ENCODE data around the gene SH3GL2.

The SH3GL2 gene

DNA sequence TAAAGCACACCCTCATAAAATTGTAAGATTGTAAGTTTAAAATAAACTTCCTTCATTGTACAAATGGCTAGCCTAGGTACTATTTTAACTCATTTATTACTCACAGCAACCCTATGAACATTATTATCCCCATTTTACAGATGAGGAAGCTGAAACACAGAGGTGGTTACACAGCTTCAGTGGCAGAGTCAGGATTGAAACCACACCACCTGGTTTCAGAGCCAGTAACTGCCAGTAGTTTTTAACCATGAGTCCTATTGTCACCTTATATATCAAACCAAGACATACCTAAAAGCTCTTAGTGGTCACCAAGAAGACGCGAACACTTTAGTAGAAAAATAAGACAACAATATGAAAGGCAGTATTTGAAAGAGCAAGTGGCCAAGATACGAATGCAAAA, 16.1 kb downstream of the SH3GL2 start:
- Histone ChIP-seq H3K36me3 (ENCODE audit: control insufficient read depth, insufficient read depth, low read length) (no peaks in the 10 kb centered on the region), H3K4me3 (replicated peaks; ENCODE audit: low read depth, low read length) (no peak overlapping the region), H3K27me3 (replicated peaks; ENCODE audit: control insufficient read depth, insufficient read depth, low read length) (no peaks in the 10 kb centered on the region)
- TF ChIP-seq, protein P1, sequence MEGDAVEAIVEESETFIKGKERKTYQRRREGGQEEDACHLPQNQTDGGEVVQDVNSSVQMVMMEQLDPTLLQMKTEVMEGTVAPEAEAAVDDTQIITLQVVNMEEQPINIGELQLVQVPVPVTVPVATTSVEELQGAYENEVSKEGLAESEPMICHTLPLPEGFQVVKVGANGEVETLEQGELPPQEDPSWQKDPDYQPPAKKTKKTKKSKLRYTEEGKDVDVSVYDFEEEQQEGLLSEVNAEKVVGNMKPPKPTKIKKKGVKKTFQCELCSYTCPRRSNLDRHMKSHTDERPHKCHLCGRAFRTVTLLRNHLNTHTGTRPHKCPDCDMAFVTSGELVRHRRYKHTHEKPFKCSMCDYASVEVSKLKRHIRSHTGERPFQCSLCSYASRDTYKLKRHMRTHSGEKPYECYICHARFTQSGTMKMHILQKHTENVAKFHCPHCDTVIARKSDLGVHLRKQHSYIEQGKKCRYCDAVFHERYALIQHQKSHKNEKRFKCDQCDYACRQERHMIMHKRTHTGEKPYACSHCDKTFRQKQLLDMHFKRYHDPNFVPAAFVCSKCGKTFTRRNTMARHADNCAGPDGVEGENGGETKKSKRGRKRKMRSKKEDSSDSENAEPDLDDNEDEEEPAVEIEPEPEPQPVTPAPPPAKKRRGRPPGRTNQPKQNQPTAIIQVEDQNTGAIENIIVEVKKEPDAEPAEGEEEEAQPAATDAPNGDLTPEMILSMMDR (IDR thresholded peaks at IDR 0.05; ENCODE audit: insufficient read depth, low read length, poor library complexity, severe bottlenecking): no peak
- no peak for DNase-seq (ENCODE audit: extremely low read depth, insufficient read length)

DNA sequence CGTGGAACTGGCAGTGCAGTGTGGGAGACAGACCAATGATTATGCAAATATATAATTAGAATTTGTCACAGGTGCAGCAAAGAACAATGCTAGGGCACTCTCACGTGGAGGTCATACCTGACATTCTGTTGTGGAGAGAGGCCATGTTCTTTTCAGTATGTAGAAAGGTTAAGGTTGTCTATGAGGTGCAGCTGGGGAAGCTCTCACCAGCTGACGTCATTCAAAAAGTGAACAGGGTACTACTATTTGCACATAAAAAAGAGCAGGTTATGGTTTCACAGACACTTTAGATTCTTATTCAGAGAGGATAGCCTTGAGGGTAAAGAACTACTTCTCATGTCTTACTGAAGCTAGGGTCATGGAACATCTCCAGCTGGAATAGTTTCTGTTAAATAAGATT, 19.1 kb downstream of the SH3GL2 start:
- TF ChIP-seq, protein P1 (IDR thresholded peaks at IDR 0.05; ENCODE audit: insufficient read depth, low read length, poor library complexity, severe bottlenecking): no peak
- H3K36me3 ChIP-seq (ENCODE audit: control insufficient read depth, insufficient read depth, low read length): no peaks in the 10 kb centered on the region
- no peak for DNase-seq (ENCODE audit: extremely low read depth, insufficient read length)
- H3K27me3 ChIP-seq (replicated peaks; ENCODE audit: control insufficient read depth, insufficient read depth, low read length): no peaks in the 10 kb centered on the region
- H3K4me3 ChIP-seq (replicated peaks; ENCODE audit: low read depth, low read length): no peak overlapping the region

DNA sequence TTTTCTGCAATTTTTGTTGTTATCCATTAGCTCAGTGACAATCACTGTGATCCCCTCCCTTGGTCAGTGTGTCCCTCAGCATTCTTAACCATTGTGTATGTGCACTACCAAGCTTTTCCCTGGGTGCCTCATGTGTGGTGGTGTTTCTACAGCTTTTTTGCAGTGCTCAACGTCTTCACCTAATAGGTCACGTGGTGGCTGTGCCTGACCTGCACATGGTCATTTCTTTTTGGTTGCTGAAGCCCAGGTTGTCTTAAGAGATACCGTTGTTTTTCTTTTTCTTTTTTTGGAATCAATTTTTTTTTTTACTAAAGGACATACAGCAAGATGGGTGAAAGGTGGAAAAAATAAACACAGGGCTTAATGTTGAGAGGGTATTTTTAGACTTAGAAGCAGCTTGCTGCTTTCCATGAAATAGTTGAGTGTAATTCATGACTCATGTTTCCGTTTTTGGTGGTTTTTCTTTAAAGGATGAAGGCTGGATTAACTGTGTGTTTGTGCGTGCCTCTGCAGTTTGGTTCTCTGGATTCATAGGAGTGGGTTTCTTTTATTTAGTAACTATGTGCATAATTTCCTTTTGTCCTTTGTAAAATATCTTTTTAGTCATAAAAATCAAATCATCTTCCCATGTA, 22.2 kb downstream of the SH3GL2 start:
- Histone ChIP-seq H3K36me3 (ENCODE audit: control insufficient read depth, insufficient read depth, low read length) (no peaks in the 10 kb centered on the region), H3K27me3 (replicated peaks; ENCODE audit: control insufficient read depth, insufficient read depth, low read length) (no peaks in the 10 kb centered on the region), H3K4me3 (replicated peaks; ENCODE audit: low read depth, low read length) (no peak overlapping the region)
- no peak for DNase-seq (ENCODE audit: extremely low read depth, insufficient read length)
- TF ChIP-seq, protein P1 (IDR thresholded peaks at IDR 0.05; ENCODE audit: insufficient read depth, low read length, poor library complexity, severe bottlenecking): no peak

DNA sequence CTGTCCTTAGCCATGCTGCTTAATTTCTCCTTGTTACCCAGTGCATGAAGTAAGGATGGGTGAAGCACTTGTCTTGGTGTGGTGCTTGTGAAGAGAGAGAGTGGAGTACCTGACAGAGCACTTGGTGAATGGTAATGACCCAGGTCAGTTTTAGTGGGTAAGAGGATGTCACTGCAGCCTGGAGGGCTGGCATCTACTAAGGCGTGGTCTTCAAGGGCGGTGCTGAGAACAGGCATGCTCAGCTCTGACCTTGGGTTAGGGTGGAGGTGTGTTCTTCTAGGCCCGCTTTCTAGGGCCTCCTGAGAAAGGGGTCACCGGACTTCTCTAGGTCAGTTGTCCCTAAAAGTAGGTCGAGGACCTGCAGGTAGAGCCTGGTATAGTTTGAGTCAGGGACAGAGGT, 25.7 kb downstream of the SH3GL2 start:
- no peak for DNase-seq (ENCODE audit: extremely low read depth, insufficient read length)
- TF ChIP-seq, protein P1 (IDR thresholded peaks at IDR 0.05; ENCODE audit: insufficient read depth, low read length, poor library complexity, severe bottlenecking): no peak
- no peak overlapping the region for H3K4me3 ChIP-seq (replicated peaks; ENCODE audit: low read depth, low read length)
- H3K27me3 ChIP-seq (replicated peaks; ENCODE audit: control insufficient read depth, insufficient read depth, low read length): no peaks in the 10 kb centered on the region
- no peaks in the 10 kb centered on the region for H3K36me3 ChIP-seq (ENCODE audit: control insufficient read depth, insufficient read depth, low read length)

DNA sequence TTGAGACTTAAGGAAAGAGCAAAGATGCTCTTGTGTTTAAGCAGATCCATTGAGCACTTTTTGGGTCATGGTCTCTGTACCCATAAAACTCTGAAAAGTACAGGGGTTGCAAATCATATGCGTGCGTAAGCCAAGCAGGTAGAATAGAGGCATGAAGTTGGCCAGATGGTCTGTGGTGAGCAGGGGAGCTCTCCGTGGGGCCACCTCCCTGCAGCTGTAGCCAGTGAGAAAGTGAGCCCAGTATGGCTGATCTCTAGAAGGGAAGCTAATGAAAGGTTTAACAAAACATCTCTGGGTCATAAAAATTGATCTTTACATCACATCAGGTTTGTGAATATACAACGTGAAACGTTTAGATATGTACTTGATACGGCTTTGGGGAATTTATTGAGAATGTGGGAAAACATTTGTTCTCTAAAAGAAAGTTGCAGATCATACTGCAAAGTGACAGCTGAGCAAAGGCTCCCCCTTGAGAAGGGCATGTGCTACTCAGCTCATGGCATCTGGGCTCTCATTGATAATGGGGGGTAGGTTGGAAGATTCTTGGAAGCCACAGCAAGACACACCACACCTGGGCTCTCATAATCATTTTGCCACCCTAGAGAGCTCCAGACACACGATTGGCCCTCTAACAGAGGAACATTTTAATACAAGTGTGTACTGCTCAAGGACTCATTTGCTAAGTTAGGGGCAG, 30.6 kb downstream of the SH3GL2 start:
- no peak overlapping the region for H3K4me3 ChIP-seq (replicated peaks; ENCODE audit: low read depth, low read length)
- H3K27me3 ChIP-seq (replicated peaks; ENCODE audit: control insufficient read depth, insufficient read depth, low read length): no peaks in the 10 kb centered on the region
- TF ChIP-seq, protein P1 (IDR thresholded peaks at IDR 0.05; ENCODE audit: insufficient read depth, low read length, poor library complexity, severe bottlenecking): no peak
- no peaks in the 10 kb centered on the region for H3K36me3 ChIP-seq (ENCODE audit: control insufficient read depth, insufficient read depth, low read length)
- no peak for DNase-seq (ENCODE audit: extremely low read depth, insufficient read length)

Data from GM06990 (cell line).